ENCODE results near the gene GLCE.

The GLCE gene

GRCh38 chr15:69154078-69154477, 6.4 kb upstream of the GLCE start:
- H3K9me3 ChIP-seq (ENCODE audit: insufficient read depth, low read length) = no peaks in the 10 kb centered on the region
- H3K36me3 ChIP-seq (ENCODE audit: low read length) = no peaks in the 10 kb centered on the region
- no peak overlapping the region for H3K4me2 ChIP-seq (ENCODE audit: low read depth, low read length, poor library complexity, severe bottlenecking)
- no peak overlapping the region for H3K27ac ChIP-seq (ENCODE audit: low read depth, low read length)
- H4K20me1 ChIP-seq (ENCODE audit: low read depth, low read length) = no peaks in the 10 kb centered on the region
- H3K79me2 ChIP-seq (ENCODE audit: insufficient read depth, low read length) = no peaks in the 10 kb centered on the region
- TF ChIP-seq EZH2phosphoT487 (conservative IDR thresholded peaks at IDR 0.05; ENCODE audit: low read length) (no peak), CTCF (IDR thresholded peaks at IDR 0.05; ENCODE audit: insufficient read depth, low read length, poor library complexity, severe bottlenecking) (no peak)
- no peak overlapping the region for H3K4me3 ChIP-seq (ENCODE audit: insufficient read depth, low read length, poor library complexity, severe bottlenecking)
- H3K9ac ChIP-seq (ENCODE audit: low read length) = no peak overlapping the region
- H2AFZ ChIP-seq (ENCODE audit: low read depth, low read length, severe bottlenecking) = no peak overlapping the region
- no peaks in the 10 kb centered on the region for H3K9me2 ChIP-seq (replicated peaks; ENCODE audit: insufficient read depth, low read length)
- no peaks in the 10 kb centered on the region for H3F3A ChIP-seq (ENCODE audit: insufficient read depth)
- no peaks in the 10 kb centered on the region for H3K27me3 ChIP-seq (ENCODE audit: low read length)

DNA sequence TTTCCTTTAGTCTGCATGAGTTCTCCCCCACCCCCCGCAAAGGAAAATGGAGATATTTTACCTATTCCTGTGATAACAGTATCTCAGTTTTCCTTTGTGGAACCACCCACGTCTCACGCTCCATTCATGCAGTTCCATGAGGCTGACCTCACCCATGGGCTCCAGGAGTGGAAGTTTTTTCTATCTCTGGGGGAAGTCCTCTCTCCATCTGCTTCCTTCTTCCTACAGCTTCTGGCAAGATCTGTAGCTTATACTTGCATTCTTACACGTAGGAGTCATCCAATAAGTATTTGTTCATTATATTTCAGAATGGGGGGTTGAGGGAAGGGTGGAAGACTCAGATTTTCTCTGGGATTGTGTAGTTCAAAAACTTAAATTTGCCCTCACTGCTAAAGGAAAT, 5.8 kb upstream of the GLCE start:
- Histone ChIP-seq H3F3A (ENCODE audit: insufficient read depth) (no peaks in the 10 kb centered on the region), H3K9me3 (ENCODE audit: insufficient read depth, low read length) (no peaks in the 10 kb centered on the region), H4K20me1 (ENCODE audit: low read depth, low read length) (no peaks in the 10 kb centered on the region), H2AFZ (ENCODE audit: low read depth, low read length, severe bottlenecking) (no peak overlapping the region), H3K9me2 (replicated peaks; ENCODE audit: insufficient read depth, low read length) (no peaks in the 10 kb centered on the region), H3K4me2 (ENCODE audit: low read depth, low read length, poor library complexity, severe bottlenecking) (no peak overlapping the region), H3K4me3 (ENCODE audit: insufficient read depth, low read length, poor library complexity, severe bottlenecking) (no peak overlapping the region), H3K36me3 (ENCODE audit: low read length) (no peaks in the 10 kb centered on the region), H3K27me3 (ENCODE audit: low read length) (no peaks in the 10 kb centered on the region), H3K79me2 (ENCODE audit: insufficient read depth, low read length) (no peaks in the 10 kb centered on the region), H3K27ac (ENCODE audit: low read depth, low read length) (no peak overlapping the region), H3K9ac (ENCODE audit: low read length) (no peak overlapping the region)
- TF ChIP-seq CTCF (IDR thresholded peaks at IDR 0.05; ENCODE audit: insufficient read depth, low read length, poor library complexity, severe bottlenecking) (no peak), EZH2phosphoT487 (conservative IDR thresholded peaks at IDR 0.05; ENCODE audit: low read length) (no peak)

- Histone ChIP-seq H3K9me3 (ENCODE audit: insufficient read depth, low read length) (no peaks in the 10 kb centered on the region), H3K9ac (ENCODE audit: low read length) (no peak overlapping the region), H4K20me1 (ENCODE audit: low read depth, low read length) (peaks cover 3% of the 10 kb centered on the region; the same call in 1 of the 2 replicates), H3K79me2 (ENCODE audit: insufficient read depth, low read length) (peaks cover 2% of the 10 kb centered on the region; the same call in 1 of the 2 replicates), H3K9me2 (replicated peaks; ENCODE audit: insufficient read depth, low read length) (no peaks in the 10 kb centered on the region), H2AFZ (ENCODE audit: low read depth, low read length, severe bottlenecking) (no peak overlapping the region), H3K4me2 (ENCODE audit: low read depth, low read length, poor library complexity, severe bottlenecking) (no peak overlapping the region), H3K27me3 (ENCODE audit: low read length) (no peaks in the 10 kb centered on the region), H3K36me3 (ENCODE audit: low read length) (no peaks in the 10 kb centered on the region), H3F3A (ENCODE audit: insufficient read depth) (no peaks in the 10 kb centered on the region), H3K27ac (ENCODE audit: low read depth, low read length) (no peak overlapping the region), H3K4me3 (ENCODE audit: insufficient read depth, low read length, poor library complexity, severe bottlenecking) (no peak overlapping the region)
- TF ChIP-seq CTCF (IDR thresholded peaks at IDR 0.05; ENCODE audit: insufficient read depth, low read length, poor library complexity, severe bottlenecking) = no peak
- no peak for TF ChIP-seq EZH2phosphoT487 (conservative IDR thresholded peaks at IDR 0.05; ENCODE audit: low read length)
These were observed 3.6 kb upstream of the GLCE start for GRCh38 chr15:69156736-69157381.

Measured in SU-DHL-6 (cell line).